Fibroblast of skin of right biceps (primary cell): Measurements from ENCODE around the gene GET3.

ENCODE experiments used
- DNase-seq: peaks from one replicate; pipeline ENCODE4 v3.0.0-alpha.2; 2013

Gene GET3

GRCh38 chr19:12754465-12755196, 17.3 kb downstream of the GET3 start:
- no peak for DNase-seq

- no peak for DNase-seq
These were observed 19.0 kb downstream of the GET3 start for GRCh38 chr19:12756150-12756883.

- peak; percentile 63 for DNase-seq
These were observed 20.4 kb downstream of the GET3 start for GRCh38 chr19:12757544-12758274.

GRCh38 chr19:12759686-12760085, 22.4 kb downstream of the GET3 start:
- no peak for DNase-seq

- DNase-seq = no peak
These were observed 25.8 kb downstream of the GET3 start for GRCh38 chr19:12763100-12763499.

GRCh38 chr19:12764698-12765097, 27.4 kb downstream of the GET3 start:
- DNase-seq = no peak

GRCh38 chr19:12766051-12766521, 28.8 kb downstream of the GET3 start:
- peak; percentile 80 for DNase-seq

GRCh38 chr19:12767150-12767549, 29.9 kb downstream of the GET3 start:
- no peak for DNase-seq

- DNase-seq = no peak
These were observed 30.4 kb downstream of the GET3 start for GRCh38 chr19:12767666-12768065.

- DNase-seq = no peak
These were observed 32.4 kb downstream of the GET3 start for GRCh38 chr19:12769689-12770088.

- no peak for DNase-seq
These were observed 33.6 kb downstream of the GET3 start for GRCh38 chr19:12770922-12771321.

GRCh38 chr19:12772323-12772722, 35.0 kb downstream of the GET3 start:
- DNase-seq = no peak

GRCh38 chr19:12773571-12773970, 36.3 kb downstream of the GET3 start:
- DNase-seq = peak; percentile 54

GRCh38 chr19:12774588-12775555, 37.6 kb downstream of the GET3 start, which contains the start of gene HOOK2:
TSS of gene HOOK2 (minus strand) at chr19:12775552. CDS start at chr19:12775449, 103 bp downstream.
- DNase-seq = no peak

- DNase-seq = peak; percentile 81
These were observed 40.1 kb downstream of the GET3 start for GRCh38 chr19:12777217-12778016.

- peak; percentile 77 for DNase-seq
These were observed 41.0 kb downstream of the GET3 start for GRCh38 chr19:12778017-12778904.

GRCh38 chr19:12778905-12779161, 41.5 kb downstream of the GET3 start:
- DNase-seq = no peak

GRCh38 chr19:12779162-12779993, 42.1 kb downstream of the GET3 start:
- DNase-seq = peak; percentile 86

- no peak for DNase-seq
These were observed 44.8 kb downstream of the GET3 start for GRCh38 chr19:12782174-12782423.
